HFFc6 (cell line): Measurements from ENCODE around the gene RAB40C. TPM values are rescaled to one million over a fixed set of nuclear protein-coding genes. Genes with fewer than 3 reads are reported as not detected.
A peak's percentile ranks its signal among the peaks of the same experiment; 100 is the strongest.

Source experiments
- DNase-seq: peaks from one replicate; pipeline ENCODE4 v3.0.0-alpha.2; 2018
- H3K27ac Mint-ChIP-seq: 2 replicates; pipeline ENCODE4 v1.8.0; 2020; ENCODE audit warnings: mild to moderate bottlenecking, mixed read lengths
- H3K27me3 Mint-ChIP-seq: 2 replicates; pipeline ENCODE4 v1.8.0; 2021; ENCODE audit warnings: mild to moderate bottlenecking, moderate library complexity, mixed read lengths; ENCODE audit not compliant: insufficient read depth
- H3K36me3 Mint-ChIP-seq: 2 replicates; pipeline ENCODE4 v1.8.0; 2021; ENCODE audit warnings: low read depth, mixed read lengths
- H3K4me1 Mint-ChIP-seq: 2 replicates; pipeline ENCODE4 v1.8.0; 2020; ENCODE audit warnings: low read depth, mixed read lengths
- H3K4me3 Mint-ChIP-seq: 2 replicates; pipeline ENCODE4 v1.8.0; 2020; ENCODE audit warnings: mild to moderate bottlenecking, moderate library complexity, mixed read lengths
- H3K9me3 Mint-ChIP-seq: 2 replicates; pipeline ENCODE4 v1.8.0; 2020; ENCODE audit warnings: mild to moderate bottlenecking, mixed read lengths
- total RNA-seq, 6 experiments: library from RNA; stranded (reverse); fragmentation: NEBNext Ultra II Directional; extraction: Animal tissue kit (Norgen Biotek cat#: 25700); gene quantifications; 2 replicates in 1 of 6; 3 replicates in 5 of 6; pipeline ENCODE4 v1.2.3, GENCODE V29; 2021
- TF ChIP-seq, protein P1 (sequence below): fragments of 200-600 bp; sonication (generic); IDR thresholded peaks from 2 replicates; pipeline ENCODE4 v1.5.0; 2021; ENCODE audit warnings: antibody characterized with exemption, mild to moderate bottlenecking

The RAB40C gene
- total RNA-seq, 6 experiments from 2014 or later, result 11.3 to 14.8 (median 12.2) TPM

DNA sequence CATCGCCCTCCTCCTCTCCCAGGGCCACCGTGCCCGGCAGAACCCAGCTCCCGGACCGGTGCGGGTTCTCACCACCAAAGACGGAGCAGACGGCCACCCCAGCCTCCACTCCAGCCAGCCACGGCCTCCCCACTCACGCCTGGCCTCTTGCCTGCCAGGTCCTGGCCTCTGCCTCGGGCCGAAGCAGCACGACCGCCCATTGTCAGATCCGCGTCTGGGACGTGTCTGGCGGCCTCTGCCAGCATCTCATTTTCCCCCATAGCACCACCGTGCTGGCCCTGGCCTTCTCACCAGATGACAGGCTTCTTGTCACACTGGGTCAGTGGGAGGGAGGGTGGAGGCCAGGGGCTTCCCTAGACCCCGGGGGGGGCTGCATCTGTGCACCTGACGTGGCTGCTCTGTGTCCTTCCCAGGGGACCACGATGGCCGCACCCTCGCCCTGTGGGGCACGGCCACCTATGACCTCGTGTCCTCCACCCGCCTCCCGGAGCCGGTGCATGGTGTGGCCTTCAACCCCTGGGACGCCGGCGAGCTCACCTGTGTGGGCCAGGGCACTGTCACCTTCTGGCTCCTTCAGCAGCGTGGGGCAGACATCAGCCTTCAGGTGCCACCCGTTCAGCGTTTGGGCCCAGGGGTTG lies 71.4 kb downstream of the RAB40C start:
- no peak for DNase-seq
- no peaks in the 10 kb centered on the region for H3K36me3 Mint-ChIP-seq
- H3K4me3 Mint-ChIP-seq, result peak overlapping the region; percentile 13; the same call in 1 of the 2 replicates
- H3K27ac Mint-ChIP-seq, result no peak overlapping the region
- no peaks in the 10 kb centered on the region for H3K9me3 Mint-ChIP-seq
- H3K4me1 Mint-ChIP-seq, result no peaks in the 10 kb centered on the region
- TF ChIP-seq, protein P1, sequence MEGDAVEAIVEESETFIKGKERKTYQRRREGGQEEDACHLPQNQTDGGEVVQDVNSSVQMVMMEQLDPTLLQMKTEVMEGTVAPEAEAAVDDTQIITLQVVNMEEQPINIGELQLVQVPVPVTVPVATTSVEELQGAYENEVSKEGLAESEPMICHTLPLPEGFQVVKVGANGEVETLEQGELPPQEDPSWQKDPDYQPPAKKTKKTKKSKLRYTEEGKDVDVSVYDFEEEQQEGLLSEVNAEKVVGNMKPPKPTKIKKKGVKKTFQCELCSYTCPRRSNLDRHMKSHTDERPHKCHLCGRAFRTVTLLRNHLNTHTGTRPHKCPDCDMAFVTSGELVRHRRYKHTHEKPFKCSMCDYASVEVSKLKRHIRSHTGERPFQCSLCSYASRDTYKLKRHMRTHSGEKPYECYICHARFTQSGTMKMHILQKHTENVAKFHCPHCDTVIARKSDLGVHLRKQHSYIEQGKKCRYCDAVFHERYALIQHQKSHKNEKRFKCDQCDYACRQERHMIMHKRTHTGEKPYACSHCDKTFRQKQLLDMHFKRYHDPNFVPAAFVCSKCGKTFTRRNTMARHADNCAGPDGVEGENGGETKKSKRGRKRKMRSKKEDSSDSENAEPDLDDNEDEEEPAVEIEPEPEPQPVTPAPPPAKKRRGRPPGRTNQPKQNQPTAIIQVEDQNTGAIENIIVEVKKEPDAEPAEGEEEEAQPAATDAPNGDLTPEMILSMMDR, result peak; percentile 3; the same call in 1 of the 2 replicates
- no peaks in the 10 kb centered on the region; the same call in 1 of the 2 replicates for H3K27me3 Mint-ChIP-seq

DNA sequence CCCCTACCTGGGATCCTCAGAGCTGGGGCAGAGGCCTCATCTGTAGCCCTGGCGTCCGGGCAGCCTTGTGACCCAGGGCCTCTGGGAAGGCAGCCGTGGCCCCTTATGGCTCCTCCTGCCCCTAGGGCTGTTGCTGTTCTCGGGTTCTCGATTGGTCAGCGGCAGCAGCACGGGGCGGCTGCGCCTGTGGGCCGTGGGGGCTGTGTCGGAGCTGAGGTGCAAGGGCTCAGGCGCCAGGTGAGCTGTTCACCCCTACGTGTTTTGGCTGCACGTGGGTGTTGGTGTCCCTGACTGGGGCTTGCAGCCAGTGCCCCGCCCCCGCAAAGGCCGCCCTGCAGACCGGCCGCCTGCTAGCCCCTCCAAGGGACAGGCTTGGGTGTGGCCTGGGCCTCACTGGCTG lies 72.2 kb downstream of the RAB40C start:
- Mint-ChIP-seq H3K4me3 (no peak overlapping the region), H3K36me3 (no peaks in the 10 kb centered on the region), H3K9me3 (no peaks in the 10 kb centered on the region), H3K27ac (no peak overlapping the region), H3K4me1 (no peaks in the 10 kb centered on the region), H3K27me3 (no peaks in the 10 kb centered on the region; the same call in 1 of the 2 replicates)
- no peak for DNase-seq
- TF ChIP-seq, protein P1, result no peak

DNA sequence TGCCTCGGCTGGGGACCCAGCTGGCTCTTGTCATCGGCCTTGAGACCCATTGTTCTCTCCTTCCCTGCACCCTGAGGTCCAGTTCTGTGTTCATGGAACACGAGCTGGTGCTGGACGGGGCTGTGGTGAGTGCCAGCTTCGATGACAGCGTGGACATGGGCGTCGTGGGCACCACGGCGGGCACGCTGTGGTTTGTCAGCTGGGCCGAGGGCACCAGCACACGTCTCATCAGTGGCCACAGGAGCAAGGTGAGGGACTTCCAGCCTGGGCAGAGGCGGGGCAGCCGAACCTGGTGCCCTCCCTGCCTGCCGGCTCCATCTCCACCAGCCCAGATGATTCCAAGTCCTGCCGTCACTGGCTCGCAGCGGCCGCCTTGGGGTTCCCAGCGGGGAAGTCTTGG lies 72.7 kb downstream of the RAB40C start:
- no peaks in the 10 kb centered on the region for H3K9me3 Mint-ChIP-seq
- no peaks in the 10 kb centered on the region for H3K4me1 Mint-ChIP-seq
- H3K36me3 Mint-ChIP-seq, result no peaks in the 10 kb centered on the region
- DNase-seq, result no peak
- H3K27me3 Mint-ChIP-seq, result no peaks in the 10 kb centered on the region; the same call in 1 of the 2 replicates
- H3K4me3 Mint-ChIP-seq, result no peak overlapping the region
- H3K27ac Mint-ChIP-seq, result no peak overlapping the region
- TF ChIP-seq, protein P1, result no peak

DNA sequence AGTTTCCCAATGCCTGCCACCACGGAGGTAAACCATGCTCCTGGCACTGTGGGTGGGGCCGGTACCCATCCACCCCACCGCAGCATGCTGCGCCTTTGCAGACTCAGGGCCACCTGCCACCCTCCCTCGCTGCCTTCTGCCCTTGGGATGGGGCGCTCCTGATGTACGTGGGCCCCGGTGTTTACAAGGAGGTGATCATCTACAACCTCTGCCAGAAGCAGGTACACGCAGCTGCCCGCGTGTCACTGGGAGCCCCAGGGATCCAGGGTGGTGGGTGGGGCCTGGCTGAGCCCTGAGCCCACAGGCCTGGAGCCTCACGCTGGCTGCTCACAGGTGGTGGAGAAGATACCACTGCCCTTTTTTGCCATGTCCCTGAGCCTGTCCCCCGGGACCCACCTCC lies 76.7 kb downstream of the RAB40C start:
- Mint-ChIP-seq H3K27me3 (no peaks in the 10 kb centered on the region; the same call in 1 of the 2 replicates), H3K9me3 (no peaks in the 10 kb centered on the region), H3K4me1 (no peaks in the 10 kb centered on the region), H3K4me3 (no peak overlapping the region), H3K36me3 (no peaks in the 10 kb centered on the region), H3K27ac (no peak overlapping the region)
- no peak for DNase-seq
- TF ChIP-seq, protein P1, result no peak

DNA sequence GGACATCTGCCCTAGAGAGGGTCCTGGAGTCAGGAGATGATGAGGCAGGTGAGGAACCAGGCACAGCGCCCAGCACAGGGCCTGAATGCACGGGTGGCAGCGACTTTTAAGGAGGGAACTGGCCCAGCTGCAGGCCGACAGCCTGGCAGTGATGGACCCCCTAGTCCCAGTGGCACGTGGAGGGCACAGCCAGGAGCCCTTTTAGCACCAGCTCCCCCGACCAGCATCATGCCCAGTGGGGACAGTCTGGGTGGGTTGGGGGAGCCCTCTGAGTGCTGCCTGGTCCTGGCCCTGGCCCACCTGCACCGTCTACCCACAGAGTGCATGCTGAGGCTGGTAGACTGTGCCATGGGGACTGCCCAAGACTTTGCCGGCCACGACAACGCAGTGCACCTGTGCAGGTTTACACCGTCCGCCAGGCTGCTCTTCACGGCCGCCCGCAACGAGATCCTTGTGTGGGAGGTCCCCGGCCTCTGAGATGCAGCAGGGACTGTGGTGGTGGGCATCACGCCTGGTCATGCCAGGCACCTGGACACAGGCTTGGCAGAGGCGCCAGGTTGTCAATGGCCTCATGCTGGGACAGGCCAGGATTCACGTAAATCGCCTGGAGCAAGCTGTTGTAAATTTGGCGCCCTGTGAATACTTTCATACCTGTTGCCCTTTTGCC lies 77.4 kb downstream of the RAB40C start:
- no peak for DNase-seq
- Mint-ChIP-seq H3K9me3 (no peaks in the 10 kb centered on the region), H3K4me3 (peak overlapping the region; percentile 77), H3K4me1 (no peaks in the 10 kb centered on the region), H3K36me3 (no peaks in the 10 kb centered on the region), H3K27ac (peak overlapping the region; percentile 69), H3K27me3 (no peaks in the 10 kb centered on the region; the same call in 1 of the 2 replicates)
- TF ChIP-seq, protein P1, result no peak
